Measurements from ENCODE around the gene ADCY5.

ADCY5 gene

DNA sequence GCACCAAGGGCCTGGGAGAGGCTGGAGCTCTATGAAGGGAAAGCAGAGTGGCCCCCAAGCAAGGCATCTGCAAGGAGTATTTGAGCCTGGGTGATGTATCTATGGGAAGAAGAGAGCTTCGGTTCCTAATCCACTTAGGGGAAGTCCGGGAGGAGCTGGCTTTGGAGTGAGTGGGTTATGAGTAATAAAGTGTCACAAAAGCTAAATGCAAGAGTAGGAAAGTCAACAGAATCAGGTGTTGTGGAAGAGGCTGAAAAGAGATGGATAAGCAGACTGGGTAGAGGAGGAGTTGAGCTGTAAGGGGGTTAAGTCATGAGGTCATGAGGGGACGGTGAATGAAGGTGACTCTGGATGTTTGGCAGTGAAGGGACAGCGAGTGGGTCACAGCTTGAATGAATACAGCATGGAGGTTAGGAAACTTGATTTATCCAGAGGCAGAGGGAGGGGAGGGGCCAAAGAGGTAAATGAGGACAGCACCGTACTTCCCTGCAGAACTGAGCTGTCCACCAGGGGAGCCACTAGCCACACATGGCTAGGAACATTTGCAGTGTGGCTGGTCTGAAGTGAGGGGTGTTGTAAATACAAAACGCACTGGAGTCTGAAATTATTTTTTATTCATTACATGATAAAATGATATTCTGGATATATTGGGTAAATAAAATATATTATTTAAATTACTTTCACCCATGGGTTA is 83.3 kb downstream of the ADCY5 start:
- no peak overlapping the region for H3K4me3 ChIP-seq (ENCODE audit: low read depth, low read length)
- no peaks in the 10 kb centered on the region for H3K4me1 ChIP-seq (ENCODE audit: control insufficient read depth, insufficient read depth, low read length)
- H3K9me3 ChIP-seq (ENCODE audit: control insufficient read depth, insufficient read depth, low read depth, low read length), result no peaks in the 10 kb centered on the region
- TF ChIP-seq ZNF624 (tag by site-specific recombination; IDR thresholded peaks at IDR 0.05) (no peak), ZNF549 (tag by site-specific recombination; IDR thresholded peaks at IDR 0.05) (no peak), KLF9 (tag by site-specific recombination; IDR thresholded peaks at IDR 0.05; ENCODE audit: low read depth) (no peak)
- TF ChIP-seq, protein P1, sequence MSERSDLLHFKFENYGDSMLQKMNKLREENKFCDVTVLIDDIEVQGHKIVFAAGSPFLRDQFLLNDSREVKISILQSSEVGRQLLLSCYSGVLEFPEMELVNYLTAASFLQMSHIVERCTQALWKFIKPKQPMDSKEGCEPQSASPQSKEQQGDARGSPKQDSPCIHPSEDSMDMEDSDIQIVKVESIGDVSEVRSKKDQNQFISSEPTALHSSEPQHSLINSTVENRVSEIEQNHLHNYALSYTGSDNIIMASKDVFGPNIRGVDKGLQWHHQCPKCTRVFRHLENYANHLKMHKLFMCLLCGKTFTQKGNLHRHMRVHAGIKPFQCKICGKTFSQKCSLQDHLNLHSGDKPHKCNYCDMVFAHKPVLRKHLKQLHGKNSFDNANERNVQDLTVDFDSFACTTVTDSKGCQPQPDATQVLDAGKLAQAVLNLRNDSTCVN (tag by site-specific recombination; optimal IDR thresholded peaks at IDR 0.05), result no peak
- TF ChIP-seq, protein P2, sequence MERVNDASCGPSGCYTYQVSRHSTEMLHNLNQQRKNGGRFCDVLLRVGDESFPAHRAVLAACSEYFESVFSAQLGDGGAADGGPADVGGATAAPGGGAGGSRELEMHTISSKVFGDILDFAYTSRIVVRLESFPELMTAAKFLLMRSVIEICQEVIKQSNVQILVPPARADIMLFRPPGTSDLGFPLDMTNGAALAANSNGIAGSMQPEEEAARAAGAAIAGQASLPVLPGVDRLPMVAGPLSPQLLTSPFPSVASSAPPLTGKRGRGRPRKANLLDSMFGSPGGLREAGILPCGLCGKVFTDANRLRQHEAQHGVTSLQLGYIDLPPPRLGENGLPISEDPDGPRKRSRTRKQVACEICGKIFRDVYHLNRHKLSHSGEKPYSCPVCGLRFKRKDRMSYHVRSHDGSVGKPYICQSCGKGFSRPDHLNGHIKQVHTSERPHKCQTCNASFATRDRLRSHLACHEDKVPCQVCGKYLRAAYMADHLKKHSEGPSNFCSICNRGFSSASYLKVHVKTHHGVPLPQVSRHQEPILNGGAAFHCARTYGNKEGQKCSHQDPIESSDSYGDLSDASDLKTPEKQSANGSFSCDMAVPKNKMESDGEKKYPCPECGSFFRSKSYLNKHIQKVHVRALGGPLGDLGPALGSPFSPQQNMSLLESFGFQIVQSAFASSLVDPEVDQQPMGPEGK (tag by site-specific recombination; IDR thresholded peaks at IDR 0.05), result 0 out of 2 replicates have a peak, but pooled peaks have one; percentile 16
- no peaks in the 10 kb centered on the region for H3K36me3 ChIP-seq (ENCODE audit: control insufficient read depth in 2 of 2, insufficient read depth in 1 of 2, low read length in 2 of 2)
- POLR2A ChIA-PET, result no interaction called here
- CTCF ChIA-PET, result interaction anchor here (0.5 to 1.7 kb wide), 11 partner anchors 9 to 350 kb away, joined by 3 to 9 read pairs (median 3); no protein-coding TSS in a partner anchor
- H3K27ac ChIP-seq (ENCODE audit: extremely low read depth, low read depth, low read length), result no peak overlapping the region

DNA sequence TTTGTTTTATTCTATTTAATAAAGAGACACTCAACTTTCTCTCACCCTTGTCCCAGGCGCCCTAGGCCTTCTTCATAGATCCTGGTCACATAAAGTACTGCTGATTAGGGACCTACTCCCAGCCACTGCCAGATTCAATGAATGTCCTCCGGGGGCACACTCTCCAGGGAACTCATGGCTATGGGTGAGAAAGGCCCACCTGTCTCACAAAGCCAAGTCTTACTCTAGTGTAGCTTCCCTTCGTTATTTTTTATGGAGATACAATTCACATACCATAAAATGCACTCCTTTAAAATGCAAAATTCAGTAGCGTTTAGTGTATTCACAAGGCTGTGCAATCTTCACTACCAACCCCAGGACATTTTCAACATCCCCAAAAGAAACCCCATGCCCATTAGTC is 87.8 kb downstream of the ADCY5 start:
- no peak overlapping the region for H3K27ac ChIP-seq (ENCODE audit: extremely low read depth, low read depth, low read length)
- no peaks in the 10 kb centered on the region for H3K4me1 ChIP-seq (ENCODE audit: control insufficient read depth, insufficient read depth, low read length)
- CTCF ChIA-PET, result interaction anchor here (0.7 to 1.2 kb wide), 2 partner anchors 11 to 39 kb away, joined by 3 to 4 read pairs; no protein-coding TSS in a partner anchor
- POLR2A ChIA-PET, result interaction anchor here (0.6 kb wide), 1 partner anchor 74 kb away, joined by 4 read pairs; no protein-coding TSS in a partner anchor
- no peak overlapping the region for H3K4me3 ChIP-seq (ENCODE audit: low read depth, low read length)
- H3K9me3 ChIP-seq (ENCODE audit: control insufficient read depth, insufficient read depth, low read depth, low read length), result no peaks in the 10 kb centered on the region
- H3K36me3 ChIP-seq (ENCODE audit: control insufficient read depth in 2 of 2, insufficient read depth in 1 of 2, low read length in 2 of 2), result no peaks in the 10 kb centered on the region
- TF ChIP-seq ZNF791 (tag by site-specific recombination; IDR thresholded peaks at IDR 0.05) (no peak), SP2 (tag by site-specific recombination; IDR thresholded peaks at IDR 0.05) (no peak), KLF8 (tag by site-specific recombination; IDR thresholded peaks at IDR 0.05) (no peak), ZNF292 (tag by site-specific recombination; IDR thresholded peaks at IDR 0.05; ENCODE audit: borderline replicate concordance, low read depth) (no peak), ZBTB7A (tag by site-specific recombination; IDR thresholded peaks at IDR 0.05; ENCODE audit: low read depth) (no peak), ZNF404 (tag by site-specific recombination; IDR thresholded peaks at IDR 0.05) (no peak), SP3 (tag by site-specific recombination; IDR thresholded peaks at IDR 0.05) (no peak), SALL2 (tag by site-specific recombination; IDR thresholded peaks at IDR 0.05; ENCODE audit: borderline replicate concordance) (no peak), ZNF501 (tag by site-specific recombination; IDR thresholded peaks at IDR 0.05) (no peak), ZFP3 (tag by site-specific recombination; IDR thresholded peaks at IDR 0.05; ENCODE audit: low read depth) (no peak), ZNF514 (tag by site-specific recombination; IDR thresholded peaks at IDR 0.05) (no peak), HOXC10 (CRISPR knock-in tag; IDR thresholded peaks at IDR 0.05) (no peak), ZNF626 (tag by site-specific recombination; IDR thresholded peaks at IDR 0.05) (no peak), ZNF544 (tag by site-specific recombination; IDR thresholded peaks at IDR 0.05) (no peak), ZNF843 (tag by site-specific recombination; IDR thresholded peaks at IDR 0.05) (no peak)
- TF ChIP-seq, protein P3, sequence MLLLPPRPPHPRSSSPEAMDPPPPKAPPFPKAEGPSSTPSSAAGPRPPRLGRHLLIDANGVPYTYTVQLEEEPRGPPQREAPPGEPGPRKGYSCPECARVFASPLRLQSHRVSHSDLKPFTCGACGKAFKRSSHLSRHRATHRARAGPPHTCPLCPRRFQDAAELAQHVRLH (tag by site-specific recombination; IDR thresholded peaks at IDR 0.05), result no peak
- TF ChIP-seq, protein P4, sequence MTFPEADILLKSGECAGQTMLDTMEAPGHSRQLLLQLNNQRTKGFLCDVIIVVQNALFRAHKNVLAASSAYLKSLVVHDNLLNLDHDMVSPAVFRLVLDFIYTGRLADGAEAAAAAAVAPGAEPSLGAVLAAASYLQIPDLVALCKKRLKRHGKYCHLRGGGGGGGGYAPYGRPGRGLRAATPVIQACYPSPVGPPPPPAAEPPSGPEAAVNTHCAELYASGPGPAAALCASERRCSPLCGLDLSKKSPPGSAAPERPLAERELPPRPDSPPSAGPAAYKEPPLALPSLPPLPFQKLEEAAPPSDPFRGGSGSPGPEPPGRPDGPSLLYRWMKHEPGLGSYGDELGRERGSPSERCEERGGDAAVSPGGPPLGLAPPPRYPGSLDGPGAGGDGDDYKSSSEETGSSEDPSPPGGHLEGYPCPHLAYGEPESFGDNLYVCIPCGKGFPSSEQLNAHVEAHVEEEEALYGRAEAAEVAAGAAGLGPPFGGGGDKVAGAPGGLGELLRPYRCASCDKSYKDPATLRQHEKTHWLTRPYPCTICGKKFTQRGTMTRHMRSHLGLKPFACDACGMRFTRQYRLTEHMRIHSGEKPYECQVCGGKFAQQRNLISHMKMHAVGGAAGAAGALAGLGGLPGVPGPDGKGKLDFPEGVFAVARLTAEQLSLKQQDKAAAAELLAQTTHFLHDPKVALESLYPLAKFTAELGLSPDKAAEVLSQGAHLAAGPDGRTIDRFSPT (tag by site-specific recombination; IDR thresholded peaks at IDR 0.05), result no peak
- TF ChIP-seq, protein P5, sequence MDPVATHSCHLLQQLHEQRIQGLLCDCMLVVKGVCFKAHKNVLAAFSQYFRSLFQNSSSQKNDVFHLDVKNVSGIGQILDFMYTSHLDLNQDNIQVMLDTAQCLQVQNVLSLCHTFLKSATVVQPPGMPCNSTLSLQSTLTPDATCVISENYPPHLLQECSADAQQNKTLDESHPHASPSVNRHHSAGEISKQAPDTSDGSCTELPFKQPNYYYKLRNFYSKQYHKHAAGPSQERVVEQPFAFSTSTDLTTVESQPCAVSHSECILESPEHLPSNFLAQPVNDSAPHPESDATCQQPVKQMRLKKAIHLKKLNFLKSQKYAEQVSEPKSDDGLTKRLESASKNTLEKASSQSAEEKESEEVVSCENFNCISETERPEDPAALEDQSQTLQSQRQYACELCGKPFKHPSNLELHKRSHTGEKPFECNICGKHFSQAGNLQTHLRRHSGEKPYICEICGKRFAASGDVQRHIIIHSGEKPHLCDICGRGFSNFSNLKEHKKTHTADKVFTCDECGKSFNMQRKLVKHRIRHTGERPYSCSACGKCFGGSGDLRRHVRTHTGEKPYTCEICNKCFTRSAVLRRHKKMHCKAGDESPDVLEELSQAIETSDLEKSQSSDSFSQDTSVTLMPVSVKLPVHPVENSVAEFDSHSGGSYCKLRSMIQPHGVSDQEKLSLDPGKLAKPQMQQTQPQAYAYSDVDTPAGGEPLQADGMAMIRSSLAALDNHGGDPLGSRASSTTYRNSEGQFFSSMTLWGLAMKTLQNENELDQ (tag by site-specific recombination; IDR thresholded peaks at IDR 0.05; ENCODE audit: low read depth), result no peak
